ENCODE measurements around the gene PLA2G12B.

PLA2G12B gene

DNA sequence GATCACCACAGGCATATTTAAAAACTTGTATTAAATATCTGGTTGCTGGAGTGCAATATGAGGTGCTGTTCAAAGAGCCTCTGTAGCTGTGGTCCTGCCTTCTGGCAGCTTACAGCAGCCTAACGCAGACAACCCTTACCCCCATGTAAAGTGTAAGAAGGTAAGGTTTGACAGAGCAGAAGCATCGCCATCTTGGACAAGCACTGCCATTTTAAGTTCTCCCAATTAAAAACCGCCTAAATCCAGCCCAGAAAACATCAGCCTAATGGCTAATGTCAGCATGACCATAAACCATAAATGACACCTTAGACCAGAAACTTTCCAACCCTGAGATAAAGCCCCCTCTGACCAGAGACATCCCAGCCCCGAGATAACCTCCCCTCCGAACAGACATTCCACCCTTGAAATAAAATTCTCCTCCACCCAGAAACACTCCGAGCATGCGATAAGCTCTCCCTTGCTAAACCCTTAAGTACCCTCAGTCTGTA is 66.4 kb downstream of the PLA2G12B start:
- no peak for DNase-seq

GRCh38 chr10:72887043-72887442 is 67.6 kb downstream of the PLA2G12B start:
- no peak for DNase-seq

- no peak for DNase-seq
Observed at GRCh38 chr10:72886621-72887020, 68.0 kb downstream of the PLA2G12B start.

DNA sequence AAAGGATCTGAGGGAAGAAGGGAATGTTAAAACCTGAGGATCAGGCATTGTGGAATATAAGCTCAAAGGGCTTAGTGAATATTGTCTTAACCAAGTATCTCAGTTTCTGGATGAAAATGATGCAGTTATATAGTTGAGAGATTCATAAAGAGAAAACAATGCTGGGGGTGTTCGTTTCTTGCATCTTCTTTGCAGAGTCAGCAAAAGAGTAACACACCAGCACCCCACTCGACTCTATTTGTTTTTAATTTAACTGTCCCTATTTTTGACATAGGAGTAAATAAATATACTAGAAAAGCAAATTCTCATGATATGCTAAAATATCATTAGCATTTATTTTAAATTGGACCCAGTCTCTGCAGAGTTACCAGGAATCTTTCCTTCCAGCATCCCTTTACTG is 68.7 kb downstream of the PLA2G12B start:
- no peak for DNase-seq
